Eye (tissue), 1 donor: ENCODE results near the gene HSD17B7.
"Not testable (repeated sequence)": the region's sequence is repeated elsewhere in the genome, so short reads cannot be mapped to it uniquely, and the experiment has no call there.

Experiments
- DNase-seq: peaks from one replicate; pipeline ENCODE4 v3.0.0-alpha.2; 2015

The HSD17B7 gene

DNA sequence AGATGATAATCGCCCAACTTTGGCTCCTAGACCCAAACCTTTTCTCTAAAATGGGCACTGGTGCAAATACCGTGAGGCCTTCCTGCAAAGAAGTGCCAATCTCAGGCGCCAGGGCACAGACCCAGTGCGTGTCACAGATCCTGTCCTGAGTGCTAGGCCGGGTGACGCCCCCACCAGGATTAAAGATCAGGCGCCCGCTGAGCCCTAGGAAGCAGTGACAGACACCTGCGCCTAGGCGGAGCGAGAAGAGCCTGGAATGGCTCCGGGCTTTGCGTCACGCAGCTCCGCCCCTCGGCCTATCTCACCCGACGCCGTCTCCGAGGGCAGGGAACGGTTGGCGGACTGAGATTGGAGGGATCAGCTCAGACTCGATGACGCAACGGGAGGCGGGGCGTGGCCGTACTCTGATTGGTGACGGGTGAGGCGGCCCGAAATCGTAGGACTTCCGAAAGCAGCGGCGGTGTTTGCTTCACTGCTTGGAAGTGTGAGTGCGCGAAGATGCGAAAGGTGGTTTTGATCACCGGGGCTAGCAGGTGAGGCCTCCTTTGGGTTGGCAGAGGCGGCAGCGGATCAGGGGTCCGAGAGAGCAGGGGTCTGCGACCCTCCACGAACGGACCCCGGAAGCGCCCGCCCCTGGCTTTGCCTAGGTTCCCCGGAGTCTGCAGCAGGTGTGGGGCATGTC, at the start of gene HSD17B7:
Gene HSD17B7 (plus strand): TSS at position 400 of the 682 bp plus-strand sequence. CDS start 99 bp downstream, at position 499.
- peak; percentile 88 for DNase-seq

- DNase-seq, result no peak
Measured at GRCh38 chr1:162740755-162741154, 49.7 kb upstream of the HSD17B7 start.

DNA sequence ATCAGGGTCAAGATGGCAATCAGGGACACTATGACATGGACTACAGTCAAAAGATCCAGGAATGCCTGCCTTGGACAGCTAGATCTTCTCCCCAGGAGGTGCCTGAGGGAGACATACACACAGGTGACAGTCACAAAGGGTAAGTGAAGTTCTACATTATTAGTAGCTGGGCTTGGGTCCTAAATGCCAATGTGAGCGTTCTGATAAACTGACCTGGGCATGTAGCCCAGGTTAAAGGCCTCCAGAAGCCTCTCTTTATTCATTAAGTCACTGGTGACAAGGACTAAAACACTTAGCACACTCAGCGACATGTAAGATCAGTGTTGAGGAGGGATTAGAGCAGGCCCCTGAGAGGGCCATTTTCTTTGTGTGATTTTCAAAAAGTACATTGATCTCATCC, 48.9 kb upstream of the HSD17B7 start:
- no peak for DNase-seq

DNA sequence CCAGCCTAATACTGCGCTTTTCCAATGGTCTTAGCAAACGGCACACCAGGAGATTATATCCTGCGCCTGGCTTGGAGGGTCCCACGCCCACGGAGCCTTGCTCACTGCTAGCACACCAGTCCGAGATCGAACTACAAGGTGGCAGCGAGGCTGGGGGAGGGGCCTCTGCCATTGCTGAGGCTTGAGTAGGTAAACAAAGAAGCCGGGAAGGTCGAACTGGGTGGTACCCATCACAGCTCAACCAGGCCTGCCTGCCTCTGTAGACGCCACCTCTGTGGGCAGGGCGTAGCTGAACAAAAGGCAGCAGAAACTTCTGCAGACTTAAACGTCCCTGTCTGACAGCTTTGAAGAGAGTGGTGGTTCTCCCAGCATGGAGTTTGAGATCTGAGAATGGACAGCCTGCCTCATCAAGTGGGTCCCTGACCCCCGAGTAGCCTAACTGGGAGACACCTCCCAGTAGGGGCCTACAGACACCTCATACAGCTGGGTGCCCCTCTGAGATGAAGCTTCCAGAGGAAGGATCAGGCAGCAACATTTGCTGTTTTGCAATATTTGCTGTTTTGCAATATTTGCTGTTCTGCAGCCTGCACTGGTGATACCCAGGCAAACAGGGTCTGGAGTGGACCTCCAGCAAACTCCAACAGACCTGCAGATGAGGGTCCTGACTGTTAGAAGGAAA, 44.1 kb upstream of the HSD17B7 start:
- not testable (repeated sequence) for DNase-seq

DNA sequence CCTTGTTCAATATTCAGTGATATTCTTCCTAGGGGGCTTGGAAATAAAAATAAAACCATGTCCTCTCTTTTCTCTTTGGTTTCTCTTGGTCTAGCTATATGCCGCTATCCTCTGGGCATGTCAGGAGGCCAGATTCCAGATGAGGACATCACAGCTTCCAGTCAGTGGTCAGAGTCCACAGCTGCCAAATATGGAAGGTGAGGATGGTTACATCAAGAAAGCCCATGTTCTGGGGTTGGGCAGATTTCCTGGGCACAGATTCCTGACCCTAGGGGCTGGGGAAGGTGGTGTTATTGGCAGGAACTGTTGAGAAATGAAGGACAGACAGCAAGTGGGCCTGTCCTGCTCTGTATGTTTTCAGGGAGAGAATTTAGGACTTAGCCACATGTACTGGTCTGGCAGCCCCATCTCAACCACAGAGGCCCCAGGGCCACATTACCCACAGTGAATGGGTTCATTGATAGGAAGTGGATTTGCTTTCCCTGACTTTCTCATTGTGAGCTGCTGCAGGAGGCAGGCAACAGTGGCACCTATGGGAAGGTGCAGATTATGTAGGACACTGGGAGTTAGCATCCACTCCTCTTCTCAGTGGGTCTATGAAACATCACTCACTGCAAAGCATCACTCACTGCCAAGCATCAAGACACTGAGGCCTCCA, 37.4 kb upstream of the HSD17B7 start:
- DNase-seq, result no peak

GRCh38 chr1:162753998-162754585, 36.4 kb upstream of the HSD17B7 start:
- DNase-seq, result no peak

DNA sequence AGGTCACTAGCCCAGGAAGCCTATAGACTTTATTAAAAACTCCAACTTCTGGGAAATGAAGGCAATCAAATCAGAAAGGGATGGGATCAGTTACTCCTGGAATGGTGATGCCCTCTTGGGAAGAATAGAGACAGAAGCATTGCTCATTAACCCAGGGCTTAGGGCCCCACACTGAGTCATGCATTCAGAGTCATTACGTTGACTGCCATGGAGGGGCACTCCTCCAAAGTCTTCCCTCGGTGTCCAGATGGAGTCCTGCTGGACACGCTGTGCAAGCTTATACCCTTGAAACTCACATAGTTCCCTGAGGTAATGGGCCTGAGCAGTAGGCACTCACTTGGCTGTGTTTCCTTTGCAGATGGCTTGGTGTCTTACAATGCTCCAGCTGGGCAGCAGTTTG, 35.2 kb upstream of the HSD17B7 start:
- DNase-seq, result no peak

- no peak for DNase-seq
Measured at GRCh38 chr1:162756523-162756922, 34.0 kb upstream of the HSD17B7 start.

- no peak for DNase-seq
Measured at GRCh38 chr1:162757476-162757875, 33.0 kb upstream of the HSD17B7 start.

- DNase-seq, result no peak
Measured at GRCh38 chr1:162765788-162766187, 24.7 kb upstream of the HSD17B7 start.

DNA sequence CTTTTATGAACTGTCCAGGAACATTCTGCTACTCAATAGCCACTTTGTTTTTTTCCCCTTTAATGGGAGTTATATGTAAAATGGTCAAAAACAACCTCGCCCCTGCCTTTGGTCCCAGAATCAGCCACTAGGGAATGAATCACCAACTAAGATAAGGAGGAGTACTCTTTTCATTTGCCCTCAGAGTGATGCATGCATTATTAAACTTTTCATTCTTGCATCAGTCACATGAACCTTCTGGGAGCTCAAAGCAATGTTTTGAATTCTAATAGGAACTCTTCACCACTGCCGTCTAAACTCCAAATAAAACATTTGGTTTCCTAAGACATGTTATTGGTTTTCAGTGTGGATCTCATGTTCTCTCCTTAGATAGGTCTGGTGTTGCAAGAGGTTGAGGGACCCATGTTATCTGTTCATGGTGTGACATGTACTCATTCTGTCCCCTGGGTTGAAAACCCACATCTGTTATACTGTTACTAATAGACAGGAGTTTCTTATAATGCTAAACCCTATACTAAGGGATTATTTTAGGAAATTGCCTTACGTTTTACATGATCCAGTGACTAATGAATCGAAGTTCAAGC, 17.8 kb upstream of the HSD17B7 start:
- no peak for DNase-seq

GRCh38 chr1:162774007-162774406, 16.5 kb upstream of the HSD17B7 start:
- no peak for DNase-seq

DNA sequence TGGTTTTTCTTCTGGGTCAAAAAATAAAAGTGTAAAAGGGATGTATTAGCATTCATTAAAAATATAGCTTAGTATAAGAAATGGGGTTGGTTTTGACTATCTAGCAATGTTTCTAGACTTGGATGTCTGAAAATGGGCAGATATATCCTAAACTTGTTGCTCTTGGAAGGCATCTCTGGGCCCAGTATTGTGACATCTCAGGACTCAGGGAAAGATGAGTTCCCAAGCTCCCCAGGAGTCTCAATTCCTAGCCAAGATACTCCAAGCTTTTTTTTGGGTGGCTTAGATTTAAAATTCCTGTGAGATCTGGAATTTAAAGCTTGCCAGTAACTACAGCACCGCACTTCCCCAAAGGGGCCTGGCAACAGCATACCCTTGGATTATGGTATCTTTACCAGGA, 11.5 kb upstream of the HSD17B7 start:
- no peak for DNase-seq

DNA sequence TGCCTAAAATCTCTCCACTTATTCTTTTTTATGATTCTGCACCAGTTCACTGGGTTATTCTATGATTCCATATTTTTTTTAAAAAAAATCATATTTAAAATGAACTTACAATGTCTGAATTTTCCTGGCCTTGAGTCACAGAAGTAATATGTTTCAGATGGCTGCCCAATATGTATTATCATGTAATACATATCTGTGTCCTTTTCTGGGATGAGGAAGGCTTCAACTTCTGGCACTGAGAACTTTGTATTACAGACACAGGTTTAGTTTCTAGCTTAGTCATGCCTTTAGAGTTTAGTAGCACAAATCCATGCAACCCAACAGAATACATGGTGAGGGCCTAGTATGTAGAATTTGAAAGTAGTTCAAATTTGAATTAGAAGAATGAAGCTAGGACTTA, 7.8 kb upstream of the HSD17B7 start:
- no peak for DNase-seq

- not testable (repeated sequence) for DNase-seq
Measured at GRCh38 chr1:162784926-162785325, 5.6 kb upstream of the HSD17B7 start.

GRCh38 chr1:162788783-162789182, 1.7 kb upstream of the HSD17B7 start:
- not testable (repeated sequence) for DNase-seq

GRCh38 chr1:162790985-162791357, 469 bp downstream of the HSD17B7 start:
- peak; percentile 62 for DNase-seq

DNA sequence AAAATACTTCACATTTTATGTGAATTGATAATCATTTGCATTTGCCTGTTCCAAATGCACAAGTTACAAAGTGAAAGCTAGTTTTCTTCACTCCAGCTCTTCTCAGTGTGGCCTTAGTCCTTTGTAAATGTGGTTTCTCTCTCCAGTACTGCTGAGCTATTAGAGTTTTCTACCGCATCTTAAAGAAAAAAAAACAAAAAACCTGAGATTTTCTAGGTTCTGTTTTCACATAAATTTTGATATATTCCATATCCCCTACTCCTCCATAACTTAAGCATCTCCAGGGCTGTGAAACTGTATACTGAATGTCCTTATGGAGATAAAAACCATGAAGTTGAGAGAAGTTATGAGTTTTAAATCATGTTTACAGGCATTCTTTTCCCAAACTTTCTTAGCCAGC, 3.8 kb downstream of the HSD17B7 start:
- DNase-seq, result not testable (repeated sequence)

DNA sequence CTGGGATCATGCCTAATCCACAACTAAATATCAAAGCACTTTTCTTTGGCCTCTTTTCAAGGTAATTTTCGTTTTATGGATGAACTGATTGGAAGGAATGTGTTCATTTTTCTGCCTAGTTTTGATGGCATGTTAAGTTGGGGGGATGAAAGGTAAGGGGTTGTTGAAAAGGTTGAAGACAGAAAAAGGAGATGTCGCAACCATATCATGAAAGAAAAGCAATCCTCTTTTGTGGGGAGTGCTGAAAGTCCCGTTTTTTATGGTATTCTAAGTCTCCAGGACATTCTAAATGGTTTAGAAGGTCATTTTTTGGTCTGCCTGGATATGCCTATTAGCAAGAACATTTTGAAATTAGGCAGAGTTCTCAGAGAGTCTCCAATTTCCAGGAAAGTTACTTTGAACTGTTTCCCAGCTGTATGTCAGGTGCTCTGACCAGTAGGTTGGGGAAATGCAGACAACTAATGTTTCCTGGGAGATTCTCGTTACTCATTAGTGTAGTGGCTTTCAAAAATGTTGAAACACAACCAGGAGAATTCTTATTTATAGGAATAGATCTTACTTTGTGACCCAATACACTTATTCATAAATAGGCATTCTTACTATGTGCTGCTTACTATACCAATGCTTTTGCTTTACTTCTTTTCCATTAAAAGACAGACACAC, 6.2 kb downstream of the HSD17B7 start:
- not testable (repeated sequence) for DNase-seq

DNA sequence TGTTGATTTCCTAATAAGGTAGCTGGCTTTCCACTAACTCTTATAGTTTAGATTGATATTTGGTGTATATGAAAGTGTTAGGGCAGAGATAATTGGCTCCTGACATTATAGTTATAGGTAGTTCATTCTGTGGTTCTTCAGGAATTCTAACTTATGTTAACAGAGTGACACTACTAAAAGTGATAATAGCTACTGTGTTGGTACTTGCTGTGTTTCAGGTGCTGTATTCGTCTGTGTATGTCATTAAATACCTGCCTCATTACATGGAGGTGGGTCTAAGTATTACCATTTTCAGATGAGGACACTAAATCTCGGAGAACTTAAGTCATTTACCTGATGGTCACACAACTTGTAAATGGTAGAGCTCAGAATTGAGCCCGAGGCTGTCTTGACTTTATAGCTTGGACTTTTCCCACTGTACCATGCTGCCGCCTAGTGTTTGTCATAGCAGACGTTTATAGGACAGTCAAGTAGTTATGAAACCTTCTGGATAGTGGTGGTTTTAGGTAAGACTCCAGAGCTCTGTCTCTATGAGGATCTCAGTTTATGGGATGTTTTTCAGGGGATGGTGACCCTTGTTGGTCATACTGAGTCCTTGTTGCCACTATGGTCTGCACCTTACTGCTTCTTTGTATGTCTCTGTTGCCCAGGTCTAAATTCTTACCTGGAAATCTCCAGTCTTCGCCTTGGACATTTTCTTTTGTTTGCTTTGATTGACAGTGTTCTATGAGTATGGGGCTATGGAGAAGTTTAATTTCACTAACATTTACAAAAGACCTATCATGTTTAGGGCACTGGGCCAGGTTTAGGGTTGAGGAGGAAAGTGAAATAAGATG, 9.7 kb downstream of the HSD17B7 start:
- DNase-seq, result peak; percentile 81

- DNase-seq, result not testable (repeated sequence)
Measured at GRCh38 chr1:162807503-162807902, 17.0 kb downstream of the HSD17B7 start.

DNA sequence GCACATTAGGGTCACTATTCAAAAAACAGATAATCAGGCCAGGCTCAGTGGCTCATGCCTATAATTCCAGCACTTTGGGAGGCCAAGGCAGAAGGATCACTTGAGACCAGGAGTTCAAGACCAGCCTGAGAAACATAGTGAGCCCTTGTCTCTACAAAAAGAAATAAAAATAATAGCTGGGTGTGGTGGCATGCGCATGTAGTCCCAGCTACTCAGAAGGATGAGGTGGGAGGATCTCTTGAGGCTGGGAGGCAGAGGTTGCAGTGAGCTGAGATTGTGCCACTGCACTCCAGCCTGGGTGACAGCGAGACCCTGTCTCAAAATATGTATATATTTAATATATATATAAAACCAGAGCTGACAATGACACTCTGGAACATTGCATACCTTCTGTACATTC, 21.9 kb downstream of the HSD17B7 start:
- not testable (repeated sequence) for DNase-seq
